Measurements from ENCODE around the gene CPT1A.

DNA sequence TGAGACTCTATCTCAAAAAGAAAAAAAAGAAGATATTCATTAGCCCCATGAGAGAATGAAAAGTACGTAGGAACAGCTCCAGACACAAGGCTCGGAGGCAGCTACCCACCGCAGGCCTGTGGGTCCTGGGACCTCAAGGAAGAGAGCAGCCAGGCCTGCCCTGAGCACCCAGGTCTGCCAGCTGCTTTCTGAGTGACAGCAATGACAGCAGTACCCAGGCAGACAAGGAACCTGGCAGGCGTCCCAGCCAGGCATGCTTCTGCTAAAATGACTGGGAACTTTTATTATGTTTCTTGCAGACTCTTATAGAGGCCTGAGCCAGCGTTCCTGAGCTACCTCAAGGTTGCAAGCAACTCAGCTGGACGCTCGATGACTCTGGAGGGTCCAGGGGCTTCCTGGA, 31.6 kb downstream of the CPT1A start:
- TF ChIP-seq, protein P1, sequence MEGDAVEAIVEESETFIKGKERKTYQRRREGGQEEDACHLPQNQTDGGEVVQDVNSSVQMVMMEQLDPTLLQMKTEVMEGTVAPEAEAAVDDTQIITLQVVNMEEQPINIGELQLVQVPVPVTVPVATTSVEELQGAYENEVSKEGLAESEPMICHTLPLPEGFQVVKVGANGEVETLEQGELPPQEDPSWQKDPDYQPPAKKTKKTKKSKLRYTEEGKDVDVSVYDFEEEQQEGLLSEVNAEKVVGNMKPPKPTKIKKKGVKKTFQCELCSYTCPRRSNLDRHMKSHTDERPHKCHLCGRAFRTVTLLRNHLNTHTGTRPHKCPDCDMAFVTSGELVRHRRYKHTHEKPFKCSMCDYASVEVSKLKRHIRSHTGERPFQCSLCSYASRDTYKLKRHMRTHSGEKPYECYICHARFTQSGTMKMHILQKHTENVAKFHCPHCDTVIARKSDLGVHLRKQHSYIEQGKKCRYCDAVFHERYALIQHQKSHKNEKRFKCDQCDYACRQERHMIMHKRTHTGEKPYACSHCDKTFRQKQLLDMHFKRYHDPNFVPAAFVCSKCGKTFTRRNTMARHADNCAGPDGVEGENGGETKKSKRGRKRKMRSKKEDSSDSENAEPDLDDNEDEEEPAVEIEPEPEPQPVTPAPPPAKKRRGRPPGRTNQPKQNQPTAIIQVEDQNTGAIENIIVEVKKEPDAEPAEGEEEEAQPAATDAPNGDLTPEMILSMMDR (conservative IDR thresholded peaks at IDR 0.05; ENCODE audit: low read length), result no peak
- no peak for TF ChIP-seq EZH2phosphoT487 (IDR thresholded peaks at IDR 0.05; ENCODE audit: borderline replicate concordance)
